Glomerular visceral epithelial cell (primary cell): ENCODE results near the gene CLIP2.
A peak's percentile ranks its signal among the peaks of the same experiment; 100 is the strongest.
"Not testable (repeated sequence)": the region's sequence is repeated elsewhere in the genome, so short reads cannot be mapped to it uniquely, and the experiment has no call there.

Experiments
- DNase-seq: peaks from one replicate; pipeline ENCODE4 v3.0.0-alpha.2; 2016; ENCODE audit errors: extremely low spot score

The CLIP2 gene

DNA sequence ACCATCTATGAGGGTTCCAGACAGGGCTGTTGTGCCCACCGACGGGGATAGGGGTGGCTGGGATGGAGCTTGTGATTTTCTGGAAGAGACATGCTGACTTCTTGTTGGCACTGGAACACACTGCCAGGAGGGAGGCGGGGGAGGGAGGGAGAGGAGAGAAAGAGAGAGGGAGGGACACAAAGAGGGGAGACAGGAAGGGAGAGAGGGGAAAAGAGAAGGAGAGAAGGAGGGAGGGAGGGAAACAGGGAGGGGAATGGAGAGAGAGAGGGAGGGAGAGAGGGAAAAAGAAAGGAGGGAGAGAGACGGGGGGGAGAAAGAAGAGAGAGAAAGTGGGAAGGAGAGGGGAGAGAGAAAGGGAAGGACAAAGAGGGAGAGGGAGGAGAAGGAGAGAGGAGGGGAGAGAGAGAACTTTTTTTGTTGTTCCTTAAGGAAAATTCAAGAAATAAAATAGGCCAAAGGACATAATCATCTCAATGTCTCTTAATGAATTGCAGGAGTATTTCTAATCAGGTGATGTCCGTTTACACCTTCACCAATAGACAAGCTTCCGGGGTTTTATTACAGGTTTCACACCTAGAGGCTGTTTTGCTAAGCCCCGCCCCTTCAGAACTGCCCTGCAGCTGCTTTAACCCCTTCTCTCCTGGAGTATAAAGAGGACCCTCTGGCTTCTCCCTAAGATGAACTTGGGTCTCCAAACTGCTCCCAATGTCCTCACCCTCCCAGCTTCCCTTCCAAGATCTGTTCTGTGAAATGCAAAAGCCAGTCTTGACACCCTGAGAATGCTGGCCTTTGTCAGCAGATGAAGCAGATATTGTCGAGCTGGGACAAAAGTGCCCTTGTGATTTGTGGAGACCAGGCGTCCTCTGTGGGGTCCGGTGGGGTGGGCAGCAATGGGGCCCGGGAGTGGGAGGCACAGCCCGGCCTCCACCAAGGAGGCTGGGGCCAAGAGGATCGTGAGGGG is 82.5 kb downstream of the CLIP2 start:
- no peak for DNase-seq

GRCh38 chr7:74372511-74373111 is 83.4 kb downstream of the CLIP2 start:
- DNase-seq = no peak

DNA sequence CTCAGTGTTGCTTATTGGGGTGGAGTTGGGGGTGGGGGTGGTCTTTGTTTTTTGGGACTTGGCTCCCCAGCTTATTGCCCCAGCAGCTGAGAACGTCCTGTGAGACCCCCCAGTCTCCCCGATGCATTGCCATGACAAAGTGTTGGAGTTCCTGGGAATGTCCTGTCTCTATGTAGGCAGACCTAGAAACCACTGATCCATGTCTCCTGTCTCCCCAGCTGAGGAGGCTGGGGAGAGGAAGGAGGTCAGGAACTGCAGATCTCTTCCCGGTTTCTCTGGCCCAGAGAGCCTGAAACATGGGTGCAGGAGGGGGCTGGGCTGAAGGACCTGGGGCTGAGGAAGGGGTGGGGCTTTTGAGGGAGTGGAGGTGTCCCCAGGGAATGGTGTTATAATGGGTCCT is 84.3 kb downstream of the CLIP2 start:
- DNase-seq = peak; percentile 26

DNA sequence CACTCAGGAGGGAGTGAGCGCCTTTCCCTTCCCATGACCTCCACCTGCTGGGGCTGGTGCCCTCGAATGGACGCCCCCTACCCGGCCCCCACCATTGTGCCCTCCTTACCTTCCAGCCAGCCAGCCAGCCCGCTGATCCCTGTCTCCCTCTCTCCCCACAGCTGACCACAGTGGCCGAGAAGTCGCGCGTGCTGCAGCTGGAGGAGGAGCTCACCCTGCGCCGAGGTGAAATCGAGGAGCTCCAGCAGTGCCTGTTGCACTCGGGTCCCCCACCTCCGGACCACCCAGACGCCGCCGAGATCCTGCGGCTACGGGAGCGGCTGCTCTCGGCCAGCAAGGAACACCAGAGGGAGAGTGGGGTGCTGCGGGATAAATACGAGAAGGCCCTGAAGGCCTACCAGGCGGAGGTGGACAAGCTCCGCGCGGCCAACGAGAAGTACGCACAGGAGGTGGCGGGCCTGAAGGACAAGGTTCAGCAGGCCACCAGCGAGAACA is 86.6 kb downstream of the CLIP2 start:
- no peak for DNase-seq

DNA sequence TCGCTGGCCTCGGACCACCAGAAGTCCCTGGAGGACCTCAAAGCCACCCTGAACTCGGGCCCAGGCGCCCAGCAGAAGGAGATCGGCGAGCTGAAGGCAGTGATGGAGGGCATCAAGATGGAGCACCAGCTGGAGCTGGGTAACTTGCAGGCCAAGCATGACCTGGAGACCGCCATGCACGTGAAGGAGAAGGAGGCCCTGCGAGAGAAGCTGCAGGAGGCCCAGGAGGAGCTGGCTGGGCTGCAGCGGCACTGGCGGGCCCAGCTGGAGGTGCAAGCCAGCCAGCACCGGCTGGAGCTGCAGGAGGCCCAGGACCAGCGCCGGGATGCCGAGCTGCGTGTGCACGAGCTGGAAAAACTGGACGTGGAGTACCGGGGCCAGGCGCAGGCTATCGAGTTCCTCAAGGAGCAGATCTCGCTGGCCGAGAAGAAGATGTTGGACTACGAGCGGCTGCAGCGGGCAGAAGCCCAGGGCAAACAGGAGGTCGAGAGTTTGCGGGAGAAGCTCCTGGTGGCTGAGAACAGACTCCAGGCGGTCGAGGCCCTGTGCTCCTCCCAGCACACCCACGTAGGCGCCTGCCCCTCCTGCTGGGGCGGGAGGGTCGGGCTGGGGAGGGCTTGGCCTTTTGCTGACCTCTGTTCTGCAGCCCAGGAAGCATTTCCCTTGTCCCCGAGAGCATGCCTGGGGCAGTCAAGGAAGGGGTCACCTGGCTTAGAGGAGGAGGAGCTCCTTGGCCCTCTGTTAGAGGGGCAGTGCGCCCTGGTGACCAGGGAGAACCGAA is 87.2 kb downstream of the CLIP2 start:
- DNase-seq = no peak

- no peak for DNase-seq
Observed at GRCh38 chr7:74379938-74380337, 90.7 kb downstream of the CLIP2 start.

DNA sequence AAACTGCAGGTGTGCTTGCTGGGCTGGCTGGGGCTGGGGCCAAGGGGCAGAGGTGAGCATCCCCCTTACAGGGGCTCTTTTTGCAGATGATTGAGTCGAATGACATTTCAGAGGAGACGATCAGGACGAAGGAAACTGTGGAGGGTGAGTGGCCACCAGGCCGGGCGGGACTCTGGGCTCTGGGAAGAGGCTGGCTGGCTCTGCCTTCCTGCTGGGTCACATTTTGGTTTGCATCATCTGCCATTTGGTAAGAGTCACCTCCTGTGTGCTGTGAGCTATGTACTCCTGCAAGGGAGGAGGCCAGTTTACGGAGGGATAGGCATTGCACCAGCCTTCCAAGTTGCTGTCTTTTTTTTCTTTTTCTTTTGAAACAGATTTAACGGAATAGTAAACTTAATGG is 91.5 kb downstream of the CLIP2 start:
- no peak for DNase-seq

- DNase-seq = not testable (repeated sequence)
Observed at GRCh38 chr7:74384086-74384485, 94.9 kb downstream of the CLIP2 start.

- DNase-seq = not testable (repeated sequence)
Observed at GRCh38 chr7:74384854-74385253, 95.6 kb downstream of the CLIP2 start.

GRCh38 chr7:74387606-74388005 is 98.4 kb downstream of the CLIP2 start:
- no peak for DNase-seq

GRCh38 chr7:74388880-74389415 is 99.7 kb downstream of the CLIP2 start:
- DNase-seq = no peak

DNA sequence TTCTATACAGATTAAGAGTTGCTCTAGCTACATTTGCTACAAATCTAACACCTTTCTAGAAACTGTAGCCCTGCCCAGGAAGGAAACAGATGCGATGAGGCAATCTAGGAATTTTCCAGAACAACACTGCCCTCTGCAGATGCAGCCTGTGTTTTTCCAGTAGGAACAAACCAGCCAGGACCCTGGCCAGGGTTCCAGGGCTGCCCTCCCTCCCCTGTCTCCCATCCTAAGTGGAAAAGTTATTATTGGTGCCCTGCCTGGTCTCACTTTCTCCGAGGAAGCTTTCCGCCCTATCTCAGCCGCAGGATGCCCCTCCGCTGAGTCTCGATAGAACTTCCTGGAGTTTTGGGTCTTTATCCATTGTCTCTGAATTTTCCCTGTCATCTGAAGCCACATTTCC is 104.5 kb downstream of the CLIP2 start:
- DNase-seq = peak; percentile 55

- DNase-seq = peak; percentile 36
Observed at GRCh38 chr7:74394601-74395000, 105.4 kb downstream of the CLIP2 start.

- no peak for DNase-seq
Observed at GRCh38 chr7:74395745-74396311, 106.6 kb downstream of the CLIP2 start.

DNA sequence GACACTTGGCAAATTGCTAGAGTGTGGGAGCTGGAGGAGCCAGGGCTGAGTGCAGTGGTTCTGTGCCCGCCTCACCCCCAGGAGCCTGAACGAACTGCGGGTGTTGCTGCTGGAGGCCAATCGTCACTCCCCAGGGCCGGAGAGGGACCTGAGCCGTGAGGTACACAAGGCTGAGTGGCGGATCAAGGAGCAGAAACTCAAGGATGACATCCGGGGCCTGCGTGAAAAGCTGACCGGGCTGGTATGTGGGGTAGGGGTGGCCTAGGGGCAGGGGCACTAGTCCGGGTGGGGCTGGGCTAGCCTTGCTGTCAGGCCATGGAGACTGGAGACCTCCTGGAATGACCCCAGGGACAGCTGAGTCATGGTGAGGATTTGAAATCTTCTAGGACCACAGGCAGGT is 107.8 kb downstream of the CLIP2 start:
- no peak for DNase-seq

GRCh38 chr7:74398426-74398825 is 109.2 kb downstream of the CLIP2 start:
- no peak for DNase-seq

GRCh38 chr7:74399006-74399405 is 109.8 kb downstream of the CLIP2 start:
- DNase-seq = no peak

- DNase-seq = no peak
Observed at GRCh38 chr7:74400420-74401136, 111.4 kb downstream of the CLIP2 start.

- peak; percentile 66 for DNase-seq
Observed at GRCh38 chr7:74401137-74401859, 112.1 kb downstream of the CLIP2 start.

GRCh38 chr7:74402668-74403067 is 113.5 kb downstream of the CLIP2 start:
- DNase-seq = not testable (repeated sequence)
